ENCODE results near the gene UBAC1.

UBAC1 gene

GRCh38 chr9:135890190-135891026 is 70.8 kb downstream of the UBAC1 start:
- peaks cover 5% of the 10 kb centered on the region for H3K27me3 Mint-ChIP-seq (ENCODE audit: low read depth, poor library complexity)
- no peak for DNase-seq
- peaks cover 23% of the 10 kb centered on the region for H3K9me3 Mint-ChIP-seq
- peaks cover 76% of the 10 kb centered on the region for H3K4me1 Mint-ChIP-seq
- H3K4me3 Mint-ChIP-seq, result no peak overlapping the region
- TF ChIP-seq CTCF (IDR thresholded peaks at IDR 0.05), result no peak
- H3K36me3 Mint-ChIP-seq (ENCODE audit: low read depth), result peaks cover 30% of the 10 kb centered on the region
- peak overlapping the region; percentile 77 for H3K27ac Mint-ChIP-seq

- H3K27ac Mint-ChIP-seq, result peak overlapping the region; percentile 95
These were observed 71.5 kb downstream of the UBAC1 start for GRCh38 chr9:135889564-135890189.

GRCh38 chr9:135888766-135889394 is 72.3 kb downstream of the UBAC1 start:
- Mint-ChIP-seq H3K4me1 (peaks cover 92% of the 10 kb centered on the region), H3K4me3 (no peak overlapping the region)
- DNase-seq, result no peak

More at GRCh38 chr9:135889564-135890189, 71.5 kb downstream of the UBAC1 start:
- peaks cover 16% of the 10 kb centered on the region for H3K9me3 Mint-ChIP-seq
- no peak for TF ChIP-seq CTCF (IDR thresholded peaks at IDR 0.05)
- H3K4me3 Mint-ChIP-seq, result no peak overlapping the region
- H3K27me3 Mint-ChIP-seq (ENCODE audit: low read depth, poor library complexity), result peaks cover 5% of the 10 kb centered on the region
- H3K36me3 Mint-ChIP-seq (ENCODE audit: low read depth), result peaks cover 22% of the 10 kb centered on the region
- H3K4me1 Mint-ChIP-seq, result peaks cover 84% of the 10 kb centered on the region
- no peak for DNase-seq

GRCh38 chr9:135888126-135888765 is 72.9 kb downstream of the UBAC1 start:
- Mint-ChIP-seq H3K4me1 (peaks cover 93% of the 10 kb centered on the region), H3K9me3 (peaks cover 4% of the 10 kb centered on the region), H3K4me3 (no peak overlapping the region), H3K27ac (no peak overlapping the region), H3K27me3 (ENCODE audit: low read depth, poor library complexity) (peaks cover 5% of the 10 kb centered on the region), H3K36me3 (ENCODE audit: low read depth) (peaks cover 11% of the 10 kb centered on the region)
- DNase-seq, result no peak
- TF ChIP-seq CTCF (IDR thresholded peaks at IDR 0.05), result no peak

More at GRCh38 chr9:135888766-135889394, 72.3 kb downstream of the UBAC1 start:
- TF ChIP-seq CTCF (IDR thresholded peaks at IDR 0.05), result no peak
- Mint-ChIP-seq H3K36me3 (ENCODE audit: low read depth) (peaks cover 17% of the 10 kb centered on the region), H3K27ac (peak overlapping the region; percentile 95), H3K9me3 (peaks cover 11% of the 10 kb centered on the region), H3K27me3 (ENCODE audit: low read depth, poor library complexity) (peaks cover 5% of the 10 kb centered on the region)

- peaks cover 5% of the 10 kb centered on the region for H3K27me3 Mint-ChIP-seq (ENCODE audit: low read depth, poor library complexity)
- TF ChIP-seq CTCF (IDR thresholded peaks at IDR 0.05), result no peak
- no peak overlapping the region for H3K4me3 Mint-ChIP-seq
- DNase-seq, result no peak
- peaks cover 6% of the 10 kb centered on the region for H3K36me3 Mint-ChIP-seq (ENCODE audit: low read depth)
- peaks cover 98% of the 10 kb centered on the region for H3K4me1 Mint-ChIP-seq
- no peaks in the 10 kb centered on the region for H3K9me3 Mint-ChIP-seq
- peak overlapping the region; percentile 75 for H3K27ac Mint-ChIP-seq
These were observed 73.6 kb downstream of the UBAC1 start for GRCh38 chr9:135887585-135888050.

Data from nephron progenitor cell (in vitro differentiated cells).